ENCODE measurements around the gene DCUN1D1.

DCUN1D1 gene

DNA sequence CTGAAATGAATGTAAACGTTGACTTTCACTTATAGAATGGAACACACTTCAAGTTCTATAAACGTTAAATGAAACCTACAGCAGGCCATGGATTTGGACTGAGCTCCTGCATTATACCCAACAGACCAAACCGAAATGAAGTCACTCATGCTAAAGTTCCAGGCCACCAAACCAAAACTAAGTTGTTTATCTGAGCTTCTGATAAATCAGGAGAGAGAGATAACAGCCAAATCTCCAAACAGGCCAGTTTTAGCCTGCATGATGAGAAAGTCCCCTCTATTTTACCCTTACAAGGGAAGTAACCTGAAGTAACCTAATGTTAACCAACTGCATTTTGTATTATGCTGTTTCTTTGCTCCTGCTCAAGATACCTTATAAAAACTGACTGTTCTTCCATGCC is 44.5 kb downstream of the DCUN1D1 start:
- DNase-seq (ENCODE audit: low read depth), result no peak

DNA sequence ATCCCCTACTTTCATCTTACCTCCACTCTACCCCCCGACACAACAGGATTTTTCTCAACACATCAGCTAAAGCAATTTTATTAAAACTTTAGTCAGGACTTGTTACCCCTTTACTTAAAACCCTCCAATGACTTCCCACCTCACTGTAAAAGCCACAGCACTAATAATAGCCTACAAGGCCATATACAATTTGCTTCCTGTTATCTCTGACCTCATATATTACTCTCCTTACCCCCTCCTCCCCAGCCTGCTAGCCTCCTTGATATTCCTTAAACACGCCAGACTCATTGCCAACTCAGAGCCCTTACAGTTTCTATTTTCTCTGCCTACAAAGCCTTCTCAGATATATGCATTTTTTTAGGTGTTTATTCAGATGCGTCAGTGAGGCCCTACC is 54.4 kb downstream of the DCUN1D1 start:
- DNase-seq (ENCODE audit: low read depth), result no peak

DNA sequence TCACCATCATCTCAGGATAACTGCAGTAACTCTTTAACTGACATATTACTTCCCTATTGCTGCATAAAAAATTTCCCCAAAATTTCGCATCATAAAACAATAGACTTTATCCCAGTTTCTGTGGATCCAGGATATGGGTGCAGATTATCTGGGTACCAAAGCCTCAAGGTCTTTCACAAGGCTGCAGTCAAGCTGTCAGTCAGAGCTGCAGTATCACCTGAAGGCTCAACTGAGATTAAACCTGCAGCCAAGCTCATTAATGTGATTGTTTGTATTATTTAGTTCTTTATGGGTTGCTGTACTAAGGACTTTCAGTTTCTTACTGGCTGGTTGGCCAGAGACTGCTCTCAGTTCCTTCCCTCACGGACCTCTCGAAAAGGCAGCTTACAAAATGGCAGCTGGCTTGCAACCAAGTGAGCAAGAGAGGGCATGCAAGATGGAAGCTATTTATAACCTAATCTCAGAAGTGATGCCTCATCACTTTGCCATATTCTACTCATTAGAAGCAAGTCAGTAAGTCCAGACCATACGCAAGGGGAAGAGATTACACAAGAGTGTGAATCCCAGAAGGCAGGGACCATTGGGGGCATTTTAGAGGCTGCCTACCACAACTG is 54.9 kb downstream of the DCUN1D1 start:
- no peak for DNase-seq (ENCODE audit: low read depth)

DNA sequence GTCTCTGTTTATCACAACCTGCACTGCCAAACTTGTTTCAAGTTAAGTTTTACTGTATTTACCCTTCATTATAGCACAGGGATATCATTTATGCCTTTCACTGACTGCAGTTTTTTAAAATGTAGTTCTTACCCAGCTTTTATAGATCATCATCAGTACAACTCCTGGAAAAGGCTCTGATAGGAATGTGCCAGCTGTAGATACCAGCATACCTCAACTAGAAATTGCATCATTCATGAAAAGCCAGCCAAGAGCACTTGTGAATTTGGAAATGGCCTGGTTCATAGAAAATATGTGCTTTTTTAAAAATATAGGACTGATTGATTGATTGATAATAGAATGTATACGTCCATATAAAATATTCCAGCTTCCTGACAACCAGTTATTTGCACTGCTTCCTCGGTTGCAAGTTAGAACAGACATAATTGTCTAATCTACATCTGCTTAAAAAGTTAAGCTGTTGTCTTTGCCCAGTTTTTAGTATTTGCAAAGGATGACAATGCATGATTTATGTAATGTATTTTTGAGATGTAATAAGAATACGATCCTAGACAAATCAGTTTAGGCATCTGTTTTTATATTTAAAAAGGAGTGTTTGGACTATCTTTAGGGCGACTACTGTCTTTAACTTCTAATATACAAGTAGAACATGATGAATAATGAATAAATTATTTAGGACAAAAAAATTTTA is 58.5 kb downstream of the DCUN1D1 start:
- DNase-seq (ENCODE audit: low read depth), result no peak

DNA sequence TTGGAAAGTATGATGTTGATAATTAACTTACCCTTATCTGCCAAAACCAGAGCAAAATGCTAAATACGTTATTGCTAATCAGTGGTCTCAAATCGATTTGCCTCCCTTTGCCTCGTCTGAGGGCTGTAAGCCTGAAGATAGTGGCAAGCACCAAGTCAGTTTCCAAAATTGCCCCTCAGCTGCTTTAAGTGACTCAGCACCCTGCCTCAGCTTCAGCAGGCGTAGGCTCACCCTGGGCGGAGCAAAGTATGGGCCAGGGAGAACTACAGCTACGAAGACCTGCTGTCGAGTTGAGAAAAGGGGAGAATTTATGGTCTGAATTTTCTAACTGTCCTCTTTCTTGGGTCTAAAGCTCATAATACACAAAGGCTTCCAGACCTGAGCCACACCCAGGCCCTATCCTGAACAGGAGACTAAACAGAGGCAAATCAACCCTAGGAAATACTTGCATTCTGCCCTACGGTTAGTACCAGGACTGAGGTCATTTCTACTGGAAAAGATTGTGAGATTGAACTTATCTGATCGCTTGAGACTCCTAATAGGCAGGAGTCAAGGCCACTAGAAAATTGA is 59.7 kb downstream of the DCUN1D1 start:
- DNase-seq (ENCODE audit: low read depth), result peak; percentile 63

DNA sequence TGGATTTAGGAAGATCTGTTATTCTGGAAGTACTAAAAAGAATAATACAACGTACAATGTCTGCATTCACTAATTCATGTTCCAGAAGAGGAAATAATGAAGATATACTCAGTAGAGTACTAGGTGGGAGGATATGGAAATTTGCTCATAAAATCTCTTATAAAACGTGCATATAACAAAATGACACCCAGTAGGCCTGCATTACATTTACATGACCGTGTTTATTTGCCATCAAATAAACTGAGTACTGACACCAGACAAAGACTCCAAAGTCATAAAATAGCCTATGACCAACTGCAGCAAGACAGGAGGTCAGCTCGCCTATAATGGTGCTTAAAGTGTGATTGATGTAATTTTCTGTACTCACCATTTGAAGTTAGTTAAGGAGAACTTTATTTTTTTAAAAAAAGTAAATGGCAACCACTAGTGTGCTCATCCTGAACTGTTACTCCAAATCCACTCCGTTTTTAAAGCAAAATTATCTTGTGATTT is 60.4 kb downstream of the DCUN1D1 start:
- no peak for DNase-seq (ENCODE audit: low read depth)

DNA sequence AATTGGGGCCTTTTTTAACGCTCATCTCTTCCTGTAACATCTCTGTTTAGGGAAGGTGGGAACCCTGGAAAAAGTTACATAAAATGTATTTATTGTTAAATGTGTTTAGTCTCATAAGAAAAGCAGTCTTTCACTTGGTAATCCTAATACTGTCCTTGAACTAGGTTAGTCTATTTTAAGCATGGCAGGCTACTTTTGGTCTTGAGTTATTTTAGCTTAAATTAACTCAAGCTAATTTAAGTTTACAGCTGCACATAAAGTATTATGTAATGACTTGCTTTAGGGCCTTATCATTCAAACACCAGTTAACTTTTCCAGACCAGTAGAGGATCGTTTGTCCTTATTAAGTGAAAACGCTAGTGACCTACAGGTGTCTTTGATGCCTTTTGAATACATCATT is 63.2 kb downstream of the DCUN1D1 start:
- no peak for DNase-seq (ENCODE audit: low read depth)

DNA sequence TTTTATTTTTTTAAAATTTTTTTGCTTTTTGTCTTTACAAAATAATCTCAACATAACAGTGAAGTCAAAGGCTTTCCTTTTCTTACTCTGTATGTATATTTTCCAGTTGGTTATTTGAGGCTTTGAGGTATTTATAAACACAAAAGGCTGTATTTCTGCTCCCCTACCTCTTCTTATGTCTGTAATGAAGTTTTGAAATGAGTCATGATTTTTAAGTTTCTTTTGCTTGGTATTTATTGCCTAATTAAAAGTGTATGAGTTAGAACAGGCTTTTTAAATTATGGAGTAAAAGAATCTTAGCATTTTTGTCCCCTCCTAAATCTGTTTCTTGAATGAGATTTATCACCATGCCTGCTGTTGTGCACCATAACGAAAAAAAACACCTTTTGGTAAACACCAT is 66.0 kb downstream of the DCUN1D1 start:
- DNase-seq (ENCODE audit: low read depth), result no peak

DNA sequence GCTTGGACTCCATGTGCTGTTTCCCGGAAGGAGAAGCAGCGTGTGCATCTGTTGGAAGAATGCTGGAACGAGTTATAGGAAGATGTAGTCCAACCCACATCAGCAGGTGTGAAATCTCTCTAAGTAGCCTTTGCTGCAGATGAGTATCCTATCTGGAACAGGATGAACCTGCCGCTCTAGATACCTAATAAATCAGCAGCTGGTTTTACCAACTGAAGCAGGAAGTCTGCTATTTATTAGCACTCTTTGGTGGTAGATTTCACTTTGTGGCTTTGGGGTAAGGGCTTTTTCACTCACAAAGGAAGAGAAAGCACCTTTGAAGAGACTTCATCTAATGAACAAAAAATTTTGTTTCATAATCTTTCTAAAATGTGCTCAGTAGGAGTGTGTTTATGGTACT is 66.4 kb downstream of the DCUN1D1 start:
- no peak for DNase-seq (ENCODE audit: low read depth)

DNA sequence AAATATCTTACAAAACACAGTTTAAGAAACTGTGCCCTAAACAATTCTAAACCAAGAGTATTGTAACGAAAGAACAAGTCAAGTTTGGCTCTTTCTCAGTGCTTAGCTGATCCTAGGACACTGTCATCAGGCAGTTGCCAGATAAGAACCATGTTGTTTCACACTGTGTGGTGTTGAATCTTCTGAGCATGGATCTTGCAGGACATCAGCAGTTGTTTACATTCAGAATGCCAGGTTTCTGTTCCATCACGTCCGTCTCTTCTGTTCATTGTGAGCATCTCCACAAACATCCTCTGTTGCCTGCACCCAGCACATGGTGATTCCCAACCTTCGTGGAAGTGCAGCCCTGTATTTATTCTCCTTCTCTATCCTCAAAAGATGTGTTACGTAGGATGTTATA is 67.9 kb downstream of the DCUN1D1 start:
- DNase-seq (ENCODE audit: low read depth), result no peak

DNA sequence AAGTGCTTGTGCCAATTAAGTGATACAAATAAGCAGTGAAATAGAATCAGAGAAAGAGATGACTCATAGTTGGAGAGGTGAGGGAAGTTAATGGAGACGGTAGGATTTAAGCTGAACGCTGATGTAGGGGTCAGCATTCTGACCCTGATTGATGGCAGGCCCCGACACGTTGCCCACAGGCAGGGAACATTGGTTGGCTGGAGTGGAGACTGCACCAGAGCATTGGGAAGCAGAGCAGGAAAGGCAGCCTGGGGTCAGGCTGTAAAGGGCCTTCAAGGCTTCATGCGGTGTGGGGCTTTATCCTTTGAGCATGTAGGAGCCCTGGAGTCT is 68.6 kb downstream of the DCUN1D1 start:
- no peak for DNase-seq (ENCODE audit: low read depth)

DNA sequence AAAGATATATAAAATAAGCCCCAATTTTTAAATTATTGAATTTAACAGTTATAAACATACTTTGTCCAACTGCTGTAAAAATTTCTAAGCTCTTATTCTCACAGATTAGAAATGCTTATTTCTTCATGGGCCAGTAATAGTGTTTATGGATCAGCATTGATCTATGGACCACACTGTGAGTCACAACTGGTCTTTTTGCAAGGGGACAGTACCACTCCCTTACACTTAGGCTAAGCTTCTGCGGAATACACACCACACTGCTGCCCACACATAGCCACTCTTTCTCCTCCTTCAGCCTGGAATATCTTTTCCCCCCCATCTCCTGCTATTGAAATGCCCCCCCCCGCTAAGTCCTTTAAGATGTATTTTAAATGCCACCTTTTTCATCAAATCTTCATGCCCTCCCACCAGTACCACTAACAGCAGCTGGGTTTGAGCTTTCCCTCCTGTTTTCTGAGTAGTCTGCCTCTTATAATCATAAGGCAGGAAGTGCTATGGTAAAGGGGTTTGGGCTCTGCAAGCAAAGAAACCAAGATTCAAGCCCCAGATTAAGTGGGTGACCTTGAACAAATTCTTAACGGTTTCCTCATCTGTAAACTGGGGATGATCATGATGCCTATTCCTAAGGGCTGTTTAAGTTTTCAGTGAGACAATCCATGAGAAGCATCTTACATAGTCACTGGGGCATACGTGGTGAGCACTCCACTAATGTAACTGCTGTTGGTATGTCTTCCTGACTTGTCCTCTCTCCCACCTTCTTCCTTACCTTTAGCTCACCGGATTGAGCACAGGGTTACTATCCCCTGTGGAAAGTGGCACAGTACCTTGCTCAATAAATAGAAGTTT is 69.2 kb downstream of the DCUN1D1 start:
- no peak for DNase-seq (ENCODE audit: low read depth)

DNA sequence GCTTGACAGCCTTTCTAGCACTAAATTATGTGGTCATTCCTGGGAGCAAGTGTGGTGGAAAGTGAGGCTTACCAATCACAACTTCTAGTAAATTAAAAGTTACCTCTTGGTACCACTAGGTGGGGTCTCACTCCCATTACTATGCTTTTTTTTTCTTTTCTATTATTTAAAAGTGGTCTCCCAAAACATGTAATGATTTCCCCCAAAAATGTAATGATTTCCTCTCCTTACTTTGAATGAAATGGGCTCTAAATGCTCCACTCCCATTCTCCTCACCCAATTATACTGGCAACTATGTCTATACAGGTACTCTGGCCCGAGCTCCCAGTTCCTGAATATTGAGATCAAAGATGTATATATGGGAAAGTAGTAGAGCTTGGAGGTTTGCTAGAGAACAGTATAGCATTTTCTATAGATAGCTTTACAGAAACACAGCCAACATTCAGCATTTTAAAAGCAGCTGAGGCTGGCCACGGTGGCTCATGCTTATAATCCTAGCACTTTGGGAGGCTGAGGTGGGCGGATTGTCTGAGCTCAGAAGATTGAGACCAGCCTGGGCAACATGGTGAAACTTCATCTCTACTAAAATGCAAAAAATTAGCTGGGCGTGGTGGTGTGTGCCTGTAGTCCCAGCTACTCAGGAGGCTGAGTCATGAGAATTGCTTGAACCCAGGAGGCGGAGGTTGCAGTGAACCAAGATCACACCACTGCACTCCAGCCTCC is 70.9 kb downstream of the DCUN1D1 start:
- DNase-seq (ENCODE audit: low read depth), result no peak

DNA sequence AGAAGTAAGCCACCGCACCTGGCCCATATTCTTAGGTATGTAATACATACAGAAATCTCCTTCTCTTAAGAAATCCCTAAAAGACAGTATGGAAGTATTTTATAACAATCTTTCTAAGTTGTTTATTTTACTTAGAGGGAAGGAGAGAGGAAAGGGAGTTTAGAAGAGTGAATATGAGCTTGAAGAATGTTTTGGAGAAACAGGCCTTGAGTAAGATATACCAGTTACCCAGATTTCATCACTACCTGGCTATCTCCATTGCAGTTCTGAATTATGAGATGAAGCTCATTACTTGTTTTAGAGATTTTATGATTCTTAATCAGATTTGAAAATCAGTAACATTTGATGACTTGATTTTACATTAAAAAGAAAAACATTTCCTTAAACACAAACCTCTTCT is 71.9 kb downstream of the DCUN1D1 start:
- no peak for DNase-seq (ENCODE audit: low read depth)

DNA sequence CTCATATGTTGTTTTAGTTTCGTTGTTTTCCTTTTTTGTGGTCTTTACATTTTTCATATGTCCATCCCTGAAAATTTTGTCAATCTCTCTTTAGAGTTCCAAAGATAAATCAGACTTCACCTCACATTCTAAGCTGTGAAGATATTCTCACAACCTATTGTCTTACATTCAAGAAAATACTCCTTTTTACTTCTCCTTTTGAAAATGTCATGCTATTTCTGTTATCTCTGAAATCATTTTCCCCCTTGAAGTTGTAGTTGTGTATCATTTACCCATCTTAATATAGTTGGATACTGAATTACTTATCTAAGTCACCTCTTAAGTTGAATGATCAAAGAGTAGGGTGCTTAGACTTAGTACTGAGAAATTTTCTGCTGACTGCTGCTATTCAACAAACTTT is 74.3 kb downstream of the DCUN1D1 start:
- DNase-seq (ENCODE audit: low read depth), result no peak

DNA sequence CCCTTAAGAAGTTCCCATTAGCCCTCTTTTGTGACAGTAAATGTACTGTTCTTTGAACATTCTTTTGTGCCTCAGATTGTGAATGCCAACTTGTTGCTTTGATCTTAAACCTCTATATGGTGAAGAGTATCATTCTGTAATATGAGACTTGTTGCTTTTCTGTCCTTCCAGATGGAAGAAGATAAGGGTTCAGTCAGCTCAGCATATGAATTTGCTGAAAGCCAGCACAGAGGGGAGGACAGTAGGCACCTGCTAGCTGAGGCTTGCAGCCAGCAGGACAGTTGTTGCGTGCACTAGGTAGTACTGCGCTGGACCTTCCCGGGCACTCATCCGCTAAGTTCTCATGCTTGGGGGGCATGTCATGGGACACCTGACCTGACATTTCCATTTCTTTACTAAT is 74.7 kb downstream of the DCUN1D1 start:
- DNase-seq (ENCODE audit: low read depth), result no peak

DNA sequence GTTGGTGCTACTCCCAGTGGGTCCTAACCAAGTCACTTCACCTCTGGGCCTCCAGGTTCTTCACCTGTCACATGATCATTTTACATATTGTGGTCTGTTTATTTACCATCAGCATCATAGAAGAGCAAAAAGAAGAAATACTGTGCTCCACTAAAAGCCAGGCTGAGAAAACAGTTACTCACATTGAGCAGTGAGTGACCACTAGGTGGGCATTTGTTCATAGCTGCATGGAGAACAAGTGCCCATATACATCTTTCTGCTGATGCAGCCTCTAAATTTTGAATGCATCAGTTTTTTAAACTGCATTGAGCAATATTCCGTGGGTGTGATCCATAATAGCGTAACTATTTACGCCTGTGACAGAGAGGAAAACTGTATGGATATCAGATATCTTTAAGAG is 76.2 kb downstream of the DCUN1D1 start:
- DNase-seq (ENCODE audit: low read depth), result no peak

DNA sequence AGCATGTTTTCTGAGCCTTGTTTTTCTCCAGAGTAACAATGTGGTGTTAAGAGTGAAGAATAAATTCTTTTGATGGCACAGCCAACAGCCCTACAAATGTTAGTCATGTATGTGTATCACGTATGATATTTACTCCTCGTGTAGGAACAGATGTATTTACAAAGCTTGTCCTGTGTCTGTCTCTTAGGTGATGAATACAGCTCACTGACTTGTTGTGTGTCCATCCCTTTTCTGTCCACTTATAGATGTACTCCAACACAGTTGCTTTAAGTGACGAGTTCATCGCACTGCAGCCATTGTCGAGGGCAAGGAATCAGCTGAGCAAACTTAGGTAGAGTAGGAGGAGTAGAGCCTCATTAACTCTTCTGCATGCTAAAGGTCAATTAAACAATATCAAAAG is 78.1 kb downstream of the DCUN1D1 start:
- no peak for DNase-seq (ENCODE audit: low read depth)

DNA sequence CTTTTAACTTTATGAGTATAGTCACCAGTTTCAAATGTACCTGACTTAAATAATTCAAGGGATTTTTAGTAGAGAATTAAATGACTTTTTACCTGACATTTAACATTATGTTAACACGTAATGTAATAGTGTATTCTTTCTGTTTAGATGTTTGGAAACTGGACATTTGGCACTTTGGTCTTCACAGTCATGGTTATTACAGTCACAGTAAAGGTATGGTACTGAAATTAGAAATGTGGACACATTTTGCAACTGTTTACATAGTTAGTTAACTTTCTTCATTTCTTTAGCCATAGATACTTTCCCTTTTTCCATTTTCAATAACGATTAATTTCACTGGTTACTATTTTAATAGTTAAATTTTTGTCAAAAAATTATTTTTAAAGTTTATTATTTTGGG is 83.8 kb downstream of the DCUN1D1 start:
- DNase-seq (ENCODE audit: low read depth), result no peak

DNA sequence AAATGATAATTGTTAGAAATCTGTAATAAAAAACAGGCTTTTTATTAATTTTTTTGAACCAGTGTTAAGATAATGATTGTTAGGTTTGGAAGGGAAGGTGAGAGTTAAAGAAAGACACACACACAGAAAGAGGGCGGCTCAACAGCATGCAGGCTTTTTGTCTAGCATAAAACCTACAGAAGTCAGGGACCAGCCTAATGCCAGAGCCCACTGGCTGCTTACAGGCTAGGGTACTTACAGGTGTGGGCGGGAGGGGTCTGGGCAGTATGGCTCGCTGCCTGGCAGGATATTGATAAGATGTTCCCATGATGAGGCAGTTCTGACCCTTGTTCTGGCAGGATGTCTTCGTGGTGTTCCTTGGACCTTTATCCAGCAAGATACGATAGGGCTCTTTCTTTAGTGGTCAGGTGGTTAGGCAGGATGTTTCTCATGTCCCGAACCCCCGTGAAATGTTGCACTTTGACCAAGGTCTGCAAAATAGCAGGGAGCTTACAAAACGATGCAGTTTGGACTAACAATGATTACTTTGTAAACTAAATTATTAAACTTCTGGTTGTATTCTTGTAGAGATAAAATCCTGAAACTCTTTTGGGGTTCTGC is 84.7 kb downstream of the DCUN1D1 start:
- no peak for DNase-seq (ENCODE audit: low read depth)

DNA sequence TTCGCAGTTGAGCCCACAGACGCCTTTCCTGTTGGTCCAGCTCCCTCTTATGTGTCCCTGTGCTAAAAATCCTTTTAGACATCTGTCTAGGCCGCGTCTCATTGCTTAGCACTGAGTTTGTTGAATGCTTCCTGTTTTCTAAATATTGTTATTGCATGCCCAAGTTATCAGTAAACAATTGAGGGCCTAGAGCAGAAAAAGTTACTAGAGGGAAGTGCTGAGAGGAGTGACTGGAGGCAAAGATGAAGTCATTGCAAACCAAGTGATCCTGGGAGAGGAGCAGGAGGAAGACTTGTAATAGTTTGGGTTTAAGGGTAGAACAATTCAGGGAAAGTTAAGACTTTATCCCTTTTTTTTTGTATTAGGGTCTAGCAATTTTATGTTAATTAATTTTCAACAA is 88.1 kb downstream of the DCUN1D1 start:
- DNase-seq (ENCODE audit: low read depth), result no peak

DNA sequence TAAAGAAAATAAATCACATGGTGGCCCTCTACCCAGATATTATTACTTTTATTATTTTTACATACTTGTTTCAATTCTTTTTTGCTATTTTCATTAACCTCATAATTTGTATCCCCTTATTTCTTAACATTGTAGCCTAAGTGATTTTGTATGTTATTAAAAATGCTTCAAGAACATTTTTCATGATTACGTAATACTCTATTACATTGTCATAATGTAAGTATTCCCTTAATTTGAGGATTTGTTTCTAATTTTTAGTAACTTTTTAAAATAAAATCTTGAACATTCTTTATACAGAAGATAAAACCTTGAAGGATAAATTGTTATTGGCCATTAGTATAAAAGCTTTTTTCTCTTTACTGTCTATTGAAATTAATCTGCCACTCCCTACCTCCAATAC is 89.0 kb downstream of the DCUN1D1 start:
- DNase-seq (ENCODE audit: low read depth), result no peak
